KG1 (cell line): ENCODE measurements around the gene TNFRSF1A.

Source experiments
- DNase-seq: peaks from one replicate; lab custom pipeline; 2025; lab: John Stamatoyannopoulos, UW

TNFRSF1A gene

DNA sequence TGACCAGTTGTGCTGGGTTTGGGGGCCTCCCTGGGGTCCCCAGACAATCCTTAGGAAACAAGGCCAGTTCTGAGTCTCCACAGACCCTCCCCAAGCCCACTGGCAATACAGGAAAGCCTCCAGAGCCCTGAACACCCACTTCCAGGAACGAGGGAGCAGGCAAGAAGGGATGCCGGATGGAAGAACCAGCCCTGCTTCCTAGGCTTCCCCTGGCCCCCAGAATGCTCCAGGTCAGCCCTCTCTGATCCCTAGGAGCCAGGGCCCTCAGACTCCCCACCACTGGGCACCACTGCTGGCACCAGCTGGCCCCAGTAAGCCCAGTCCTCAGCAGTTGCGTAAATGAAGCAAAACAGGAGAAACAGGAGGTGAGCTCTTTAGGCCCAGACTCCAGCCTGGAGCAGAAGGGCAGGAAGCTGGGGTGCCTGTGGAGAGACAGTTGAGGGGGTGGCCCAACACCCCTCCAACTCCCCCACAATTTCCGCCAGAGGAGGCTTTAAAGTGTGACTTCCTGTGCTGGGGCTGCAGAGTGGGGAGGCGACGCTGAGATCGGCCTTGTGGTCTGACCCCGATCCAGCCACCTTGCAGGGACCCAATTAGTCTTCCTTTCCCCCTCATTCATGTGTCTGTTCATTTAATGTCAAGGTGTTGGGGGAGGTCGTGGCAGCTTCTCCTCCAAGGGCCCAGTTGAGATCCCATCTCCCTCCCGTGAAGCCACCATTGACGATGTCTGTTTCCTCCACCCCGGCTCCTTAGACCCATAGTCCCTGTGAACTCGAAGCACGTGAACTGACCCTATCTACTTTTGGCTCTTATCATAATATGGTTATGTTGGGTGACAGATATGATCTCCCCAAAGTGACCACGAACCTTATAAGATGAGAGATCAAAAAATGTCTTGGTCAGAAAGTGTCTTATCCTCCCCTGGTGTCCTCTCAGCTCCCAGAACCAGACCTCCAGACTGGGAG lies 4.7 kb downstream of the TNFRSF1A start:
- DNase-seq: peak; percentile 82

DNA sequence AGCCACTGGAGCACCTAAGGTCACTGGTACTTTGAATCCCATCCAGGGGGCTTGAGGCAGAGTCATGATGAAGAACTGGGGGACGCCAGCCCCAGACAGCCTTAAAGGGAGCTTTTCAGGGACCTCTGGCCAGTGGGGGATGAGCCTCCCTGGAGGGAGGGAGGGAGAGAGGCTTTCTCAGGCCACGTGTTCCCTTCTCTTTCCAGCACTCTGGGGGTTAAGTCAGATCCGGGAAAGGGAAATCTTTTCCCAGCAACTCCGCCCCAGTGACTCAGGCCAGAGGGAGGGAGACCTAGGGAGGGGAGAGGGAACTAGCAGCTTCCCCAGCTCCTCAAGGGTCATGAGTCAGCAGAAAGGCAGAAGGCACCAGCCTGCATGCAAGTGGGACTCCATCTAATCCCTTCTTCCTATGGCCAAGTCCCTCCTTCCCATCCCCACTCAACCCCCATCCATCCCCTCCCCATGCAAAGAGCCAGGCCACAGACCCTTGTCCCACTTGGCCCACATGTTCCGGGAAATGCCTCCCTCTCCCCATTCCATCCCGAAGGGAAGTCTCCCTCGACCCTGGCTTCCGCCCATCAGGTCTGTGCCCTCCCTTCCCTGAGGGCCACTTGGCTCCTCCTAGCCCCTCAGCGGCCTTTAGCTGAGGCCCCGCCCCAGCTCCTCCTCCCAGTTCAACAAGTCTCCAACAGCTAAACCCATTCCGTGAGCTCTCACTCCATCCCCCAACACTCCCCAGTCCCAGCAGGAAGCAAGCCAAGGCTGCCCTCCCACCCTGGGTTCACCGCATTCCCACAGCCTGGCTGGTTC lies 5.6 kb downstream of the TNFRSF1A start:
- DNase-seq: peak; percentile 43

DNA sequence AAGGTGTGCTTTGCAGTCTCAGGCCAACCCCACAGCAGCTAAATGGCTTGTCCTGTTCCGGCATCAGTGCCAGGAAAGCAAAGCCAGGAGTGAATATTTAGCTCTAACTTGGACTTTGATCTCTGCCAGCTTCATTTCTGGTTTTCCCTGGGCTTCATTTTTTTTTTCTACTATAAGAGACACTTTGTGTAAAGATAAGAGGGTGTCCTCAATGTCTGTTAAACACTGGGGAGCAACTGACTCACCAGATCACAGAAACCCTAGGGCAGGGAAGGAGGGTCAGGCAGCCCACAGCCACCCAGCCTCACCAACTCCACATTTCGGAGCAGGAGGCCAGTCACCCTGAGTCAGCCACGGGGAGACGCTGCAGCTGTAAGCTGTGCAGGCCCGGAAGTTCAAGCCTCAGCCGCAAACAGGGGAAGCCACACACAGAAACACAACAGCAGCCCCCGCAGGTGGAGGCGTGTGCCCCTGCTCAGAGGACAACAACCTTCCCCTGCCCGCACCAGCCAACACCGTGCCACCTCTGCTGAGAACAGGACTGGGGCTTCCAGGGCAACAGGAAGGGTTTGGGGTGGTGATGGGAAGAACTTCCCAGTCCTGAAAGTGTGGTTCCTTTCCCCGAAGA lies 6.3 kb downstream of the TNFRSF1A start:
- DNase-seq: peak; percentile 60

DNA sequence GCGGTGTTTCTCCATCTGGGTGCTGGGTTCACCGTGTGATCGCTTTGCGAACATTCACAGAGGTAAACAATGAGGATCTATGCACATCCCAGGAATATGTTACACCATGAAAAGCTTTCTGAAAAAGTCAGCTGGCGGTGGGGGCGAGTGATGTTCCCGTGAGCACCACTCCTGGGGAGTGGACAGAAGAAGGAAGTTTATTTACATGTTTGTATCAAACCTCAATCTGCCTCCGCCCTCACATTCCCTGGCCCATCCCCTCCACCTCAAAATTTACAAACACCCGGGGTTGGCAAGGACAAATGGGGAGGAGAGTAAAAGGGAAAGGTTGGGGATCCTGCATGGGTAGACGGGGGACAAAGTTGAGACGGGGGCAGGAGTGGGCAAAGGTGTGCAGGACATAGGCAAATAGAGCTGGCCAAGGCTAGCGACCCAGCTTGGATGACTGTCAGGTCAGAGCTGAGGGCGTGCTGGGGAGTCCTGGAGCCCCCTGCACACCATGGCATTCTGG lies 6.9 kb downstream of the TNFRSF1A start:
- DNase-seq: no peak

DNA sequence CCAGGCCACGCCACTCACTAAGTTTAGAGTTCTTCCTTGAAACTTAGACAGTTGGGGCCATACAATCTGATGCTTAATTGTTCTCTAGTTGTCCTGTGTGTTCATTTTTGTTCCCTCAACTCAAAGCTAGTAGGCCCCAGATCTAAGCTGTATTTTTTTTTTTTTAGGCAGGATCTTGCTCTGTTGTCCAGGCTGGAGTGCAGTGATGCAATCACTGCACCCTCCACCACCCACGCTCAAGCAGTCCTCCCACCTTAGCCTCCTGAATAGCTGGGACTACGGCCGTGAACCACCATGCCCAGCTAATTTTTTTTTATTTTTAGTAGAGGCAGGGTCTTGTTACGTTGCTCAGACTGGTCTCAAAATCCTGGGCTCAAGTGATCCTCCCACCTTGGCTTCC lies 7.5 kb downstream of the TNFRSF1A start:
- DNase-seq: no peak

DNA sequence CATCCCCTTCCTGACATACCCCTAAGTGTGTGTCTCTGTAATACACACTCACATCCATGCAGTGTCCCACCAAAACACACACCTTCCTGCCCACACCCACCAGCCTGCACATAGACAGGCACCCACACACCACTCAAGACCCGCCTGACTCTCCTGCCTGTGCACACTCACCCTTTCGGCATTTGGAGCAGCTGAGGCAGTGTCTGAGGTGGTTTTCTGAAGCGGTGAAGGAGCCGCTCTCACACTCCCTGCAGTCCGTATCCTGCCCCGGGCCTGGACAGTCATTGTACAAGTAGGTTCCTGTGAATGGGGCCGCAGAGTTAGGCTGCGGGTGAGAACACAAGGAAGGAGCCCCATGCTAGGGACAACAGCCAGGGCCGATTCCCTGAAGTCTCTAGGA lies 8.3 kb downstream of the TNFRSF1A start:
- no peak for DNase-seq

DNA sequence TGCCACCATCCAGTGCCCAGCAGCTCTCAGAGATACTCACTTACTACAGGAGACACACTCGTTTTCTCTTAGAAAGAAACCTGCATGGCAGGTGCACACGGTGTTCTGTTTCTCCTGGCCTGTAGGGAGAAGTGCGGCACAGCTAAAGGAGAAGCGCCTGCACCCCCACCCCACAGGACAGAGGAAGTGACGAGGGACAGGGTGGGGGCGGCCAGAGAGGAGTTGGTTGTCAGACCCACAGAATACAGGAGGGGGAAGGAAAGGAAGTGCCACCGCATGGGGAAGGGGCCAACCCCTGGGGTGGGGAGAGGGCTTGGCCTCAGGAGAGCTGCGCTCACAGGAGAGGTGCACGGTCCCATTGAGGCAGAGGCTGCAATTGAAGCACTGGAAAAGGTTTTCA lies 8.8 kb downstream of the TNFRSF1A start:
- no peak for DNase-seq

DNA sequence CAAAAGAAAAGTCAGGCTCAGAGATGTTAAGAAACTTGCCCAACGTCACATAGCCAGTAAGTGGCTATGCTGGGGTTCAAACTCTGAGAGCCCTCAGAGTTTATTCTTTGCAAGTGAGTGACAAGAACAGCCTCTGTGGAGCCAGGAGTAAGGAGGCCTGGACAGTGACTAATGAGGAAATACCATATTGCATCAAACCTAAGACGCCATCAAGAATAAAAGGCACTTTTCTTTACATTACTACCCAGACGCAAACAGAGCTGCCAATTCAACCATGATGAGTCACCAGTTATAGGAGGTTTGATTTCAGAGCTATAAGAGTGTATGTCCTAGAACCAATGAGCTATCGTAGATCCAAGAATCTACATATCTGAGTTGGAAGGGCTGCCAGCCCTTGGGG lies 9.4 kb downstream of the TNFRSF1A start:
- DNase-seq: no peak

DNA sequence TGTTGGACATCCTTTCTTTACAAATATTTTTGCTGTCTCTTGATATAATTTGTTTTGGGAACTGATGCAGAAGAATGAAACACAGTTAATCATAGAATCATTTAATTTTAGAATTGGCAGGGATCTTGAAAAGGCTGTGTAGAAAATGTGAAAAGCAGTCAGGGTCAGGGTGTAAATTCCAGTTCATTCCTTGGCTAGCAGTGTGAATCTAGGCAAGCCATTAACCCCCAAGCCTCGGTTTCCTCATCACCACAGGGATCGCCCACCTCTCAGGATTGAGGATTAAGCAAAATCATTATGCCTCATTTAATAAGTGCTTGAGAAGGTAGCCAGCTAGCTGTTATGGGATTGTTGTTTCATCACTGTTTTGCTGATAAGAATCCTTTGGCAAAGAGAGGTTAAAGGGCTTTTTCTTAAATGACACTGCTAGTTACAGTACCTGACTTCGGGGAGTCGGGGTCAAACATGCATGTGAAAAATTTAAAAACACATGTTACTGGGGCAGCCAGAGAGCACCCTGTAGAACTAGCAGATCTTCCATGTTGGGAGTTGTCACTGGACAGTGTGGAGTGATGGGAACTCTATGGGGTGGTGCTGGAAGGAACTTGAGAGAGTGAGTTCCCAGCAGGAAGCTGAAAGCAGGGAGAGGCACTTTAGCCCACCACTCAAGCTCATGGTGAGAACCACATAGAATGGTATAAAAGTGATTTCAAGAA lies 10.7 kb downstream of the TNFRSF1A start:
- DNase-seq: no peak

DNA sequence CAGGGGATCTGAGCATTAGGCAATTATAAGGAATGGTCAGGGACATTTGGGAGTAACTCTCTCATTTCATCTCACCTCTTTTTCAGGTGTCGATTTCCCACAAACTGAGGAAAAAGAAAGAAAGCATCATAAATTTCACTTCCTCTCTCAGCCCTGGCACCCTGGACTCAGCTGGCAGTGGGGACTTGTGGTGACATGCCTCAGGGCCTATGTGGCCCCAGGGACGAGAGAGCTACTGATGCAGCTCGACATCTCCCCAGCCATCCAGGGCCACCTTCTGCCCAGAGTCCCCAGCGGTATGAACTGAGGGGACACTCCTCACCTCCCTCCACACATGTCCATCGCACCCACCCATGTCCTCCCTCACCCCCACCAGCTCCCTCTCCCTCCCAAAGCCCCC lies 11.7 kb downstream of the TNFRSF1A start:
- DNase-seq: no peak

DNA sequence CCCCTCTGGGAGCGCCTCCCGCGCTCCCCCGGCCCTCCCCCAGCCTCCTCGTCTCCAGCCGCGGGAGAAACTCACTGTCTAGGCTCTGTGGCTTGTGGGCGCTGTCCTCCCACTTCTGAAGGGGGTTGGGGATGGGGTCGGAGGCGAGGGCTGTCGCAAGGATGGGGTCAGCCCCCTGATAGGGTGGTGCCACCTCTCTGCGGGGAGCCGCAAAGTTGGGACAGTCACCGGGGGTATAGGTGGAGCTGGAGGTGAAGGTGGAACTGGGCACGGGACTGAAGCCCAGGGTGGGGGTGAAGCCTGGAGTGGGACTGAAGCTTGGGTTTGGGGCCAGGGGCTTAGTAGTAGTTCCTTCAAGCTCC lies 12.2 kb downstream of the TNFRSF1A start:
- DNase-seq: no peak

DNA sequence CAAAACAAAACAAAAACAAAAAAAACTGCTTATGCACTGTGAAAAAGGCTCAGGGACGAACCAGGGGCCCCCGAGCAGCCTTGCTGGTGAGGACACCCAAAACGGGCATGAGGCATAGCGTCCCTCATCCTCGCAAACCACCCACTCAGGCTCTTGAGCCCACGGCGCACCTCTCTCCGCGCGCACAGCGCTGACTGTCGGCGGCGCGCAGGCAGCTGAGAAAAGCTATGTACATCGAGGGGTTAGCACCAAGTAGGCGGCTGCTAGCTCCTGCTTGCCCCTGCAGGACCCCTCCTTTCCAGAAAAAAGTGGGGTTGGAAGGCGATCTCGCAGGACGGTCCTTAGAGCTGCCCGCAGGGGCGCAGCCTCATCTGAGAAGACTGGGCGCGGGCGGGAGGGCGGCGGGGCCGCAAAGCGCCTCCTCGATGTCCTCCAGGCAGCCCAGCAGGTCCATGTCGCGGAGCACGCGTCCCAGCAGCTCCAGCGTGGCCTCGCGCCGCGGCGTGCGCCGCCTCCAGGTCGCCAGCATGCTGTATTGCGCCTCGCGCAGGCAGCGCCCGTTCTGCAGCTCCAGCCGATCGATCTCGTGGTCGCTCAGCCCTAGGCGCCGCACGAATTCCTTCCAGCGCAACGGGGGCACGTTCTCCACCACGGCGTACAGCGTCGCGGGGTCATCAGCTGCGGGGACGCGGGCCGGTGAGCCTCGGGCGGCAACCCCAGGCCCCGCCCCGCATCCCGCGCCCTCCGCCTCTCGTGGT lies 12.8 kb downstream of the TNFRSF1A start:
- DNase-seq: no peak

DNA sequence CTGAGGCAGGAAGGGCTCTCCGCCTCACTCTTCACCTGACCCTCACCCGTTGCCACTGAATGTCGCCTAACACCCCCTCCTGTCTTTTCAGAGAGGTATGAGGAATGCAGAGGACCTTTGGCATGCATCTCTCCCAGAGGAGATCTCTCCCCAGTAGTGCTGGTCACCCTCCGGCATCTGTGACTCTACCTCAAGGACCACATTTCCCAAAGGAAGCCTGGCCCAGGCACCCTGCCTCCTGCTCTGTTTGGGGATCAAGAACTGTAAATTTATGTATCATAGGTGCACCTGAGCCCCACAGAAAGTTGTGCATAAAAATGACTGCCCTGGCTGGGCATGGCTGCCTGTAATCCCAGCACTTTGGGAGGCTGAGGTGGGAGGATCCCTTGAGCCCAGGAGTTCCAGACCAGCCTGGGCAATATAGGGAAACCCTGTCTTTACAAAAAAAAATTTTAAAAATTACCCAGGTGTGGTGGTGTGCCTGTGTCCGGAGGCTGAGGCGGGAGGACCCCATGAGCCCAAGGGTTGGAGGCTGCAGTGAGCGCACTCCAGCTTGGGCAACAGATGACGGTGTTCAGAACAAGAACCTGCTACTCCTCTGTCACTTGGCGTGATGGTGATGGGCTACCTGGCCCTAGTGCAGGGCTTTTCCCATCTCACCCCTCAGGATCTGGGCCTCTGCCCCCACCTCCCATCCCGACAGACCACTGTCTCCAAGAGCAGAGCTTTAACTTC lies 13.7 kb downstream of the TNFRSF1A start:
- DNase-seq: no peak

DNA sequence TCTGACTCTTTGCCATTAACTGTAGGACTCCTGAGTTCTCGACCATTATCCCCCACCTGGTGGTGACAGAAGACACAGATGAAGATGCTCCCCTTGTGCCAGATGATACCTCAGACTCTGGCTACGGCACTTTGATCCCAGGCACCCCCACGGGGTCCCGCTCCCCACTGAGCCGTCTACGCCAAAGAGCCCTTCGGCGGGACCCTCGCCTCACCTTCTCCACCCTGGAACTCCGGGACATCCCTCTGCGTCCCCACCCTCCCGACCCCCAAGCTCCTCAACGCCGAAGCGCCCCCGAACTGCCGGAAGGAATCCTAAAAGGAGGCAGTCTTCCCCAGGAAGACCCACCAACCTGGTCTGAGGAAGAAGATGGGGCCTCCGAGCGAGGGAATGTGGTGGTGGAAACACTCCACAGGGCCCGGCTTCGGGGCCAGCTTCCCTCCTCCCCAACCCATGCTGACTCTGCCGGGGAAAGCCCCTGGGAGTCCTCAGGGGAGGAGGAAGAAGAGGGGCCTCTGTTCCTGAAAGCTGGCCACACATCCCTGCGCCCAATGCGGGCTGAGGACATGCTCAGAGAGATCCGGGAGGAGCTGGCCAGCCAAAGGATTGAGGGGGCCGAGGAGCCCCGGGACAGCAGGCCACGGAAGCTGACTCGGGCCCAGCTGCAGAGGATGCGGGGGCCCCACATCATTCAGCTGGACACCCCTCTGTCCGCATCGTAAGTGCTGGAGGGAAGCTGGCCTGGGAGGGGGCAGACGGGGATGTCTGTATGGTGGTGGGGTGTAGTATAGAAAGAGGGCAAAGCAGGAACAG lies 14.4 kb downstream of the TNFRSF1A start:
- DNase-seq: no peak

DNA sequence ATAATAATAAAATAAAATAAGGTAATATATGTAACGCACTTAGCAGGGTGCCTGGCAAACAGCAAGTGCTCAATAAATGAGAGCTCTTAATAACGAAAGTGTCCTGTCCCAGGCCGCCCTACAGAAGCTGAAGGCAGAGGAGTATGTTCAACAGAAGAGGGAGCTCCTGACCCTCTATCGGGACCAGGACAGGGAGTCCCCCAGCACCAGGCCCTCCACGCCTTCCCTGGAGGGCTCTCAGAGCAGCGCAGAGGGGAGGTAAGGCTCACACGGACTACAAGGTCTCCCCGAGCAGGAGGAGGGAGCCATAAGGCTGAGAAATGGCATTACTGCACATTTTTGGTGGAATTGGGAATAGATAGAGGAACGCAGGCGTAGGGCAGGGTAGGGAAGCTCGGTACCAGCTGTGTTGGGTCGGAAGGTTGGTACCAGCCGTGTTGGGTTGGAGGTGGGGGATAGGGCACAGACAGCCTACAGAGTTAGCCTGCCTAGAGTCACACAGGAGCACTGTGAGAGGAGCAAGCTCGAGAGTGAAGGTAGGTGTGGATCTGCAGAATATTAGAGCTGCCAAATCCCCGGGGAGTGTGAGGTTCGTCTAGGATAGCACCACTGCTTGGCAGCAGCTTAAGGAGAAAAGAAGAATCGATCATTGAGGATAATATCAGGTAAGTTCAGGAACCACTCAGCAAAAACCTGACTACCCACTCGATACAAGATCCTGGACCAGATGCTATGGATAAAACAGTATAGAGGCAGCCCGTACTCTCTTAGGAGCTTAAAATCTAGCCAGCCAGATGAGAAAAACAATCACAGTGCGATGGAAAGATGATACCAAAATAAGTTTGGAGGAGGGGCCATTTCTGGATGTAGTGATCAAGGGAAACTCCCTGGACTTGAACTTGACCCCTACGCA lies 15.3 kb downstream of the TNFRSF1A start:
- DNase-seq: no peak

DNA sequence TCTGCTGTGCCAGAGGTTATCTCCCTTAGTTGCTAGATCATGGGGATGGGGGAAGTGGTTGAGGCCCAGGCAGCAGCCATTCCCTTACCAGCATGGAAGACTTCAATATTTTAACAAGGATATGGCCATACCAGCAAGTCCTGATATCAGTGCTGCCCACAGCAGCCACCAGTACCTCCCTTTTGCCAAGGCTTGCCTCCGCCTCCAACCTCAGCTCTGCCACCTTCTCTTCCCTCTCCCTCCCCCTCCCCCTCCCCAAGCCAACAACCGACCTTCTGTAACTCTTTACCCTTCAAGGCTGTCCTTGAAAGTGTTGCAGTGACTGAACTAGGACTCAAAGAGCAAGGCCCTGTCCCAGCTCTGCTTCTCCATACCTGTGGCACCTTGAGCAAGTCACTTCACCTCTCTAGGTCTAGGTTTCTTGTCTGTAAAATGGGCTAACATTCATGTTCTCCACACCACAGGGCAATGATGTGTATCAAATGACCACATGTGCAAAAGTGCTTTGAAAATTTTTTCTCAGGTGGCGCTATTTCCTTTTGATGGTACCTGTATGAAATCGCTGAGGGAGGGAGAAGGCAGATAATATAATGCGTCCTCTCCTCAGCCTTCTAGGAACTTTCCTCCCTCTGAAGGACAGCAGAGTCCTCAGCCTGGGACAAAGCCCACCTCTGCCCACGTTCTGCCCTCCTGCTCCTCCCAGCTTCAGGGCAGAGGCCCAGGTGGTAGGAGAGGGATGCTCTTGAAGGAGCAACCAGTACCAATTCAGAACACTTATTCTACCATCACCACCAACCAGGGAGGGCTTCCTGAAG lies 16.7 kb downstream of the TNFRSF1A start:
- DNase-seq: no peak

DNA sequence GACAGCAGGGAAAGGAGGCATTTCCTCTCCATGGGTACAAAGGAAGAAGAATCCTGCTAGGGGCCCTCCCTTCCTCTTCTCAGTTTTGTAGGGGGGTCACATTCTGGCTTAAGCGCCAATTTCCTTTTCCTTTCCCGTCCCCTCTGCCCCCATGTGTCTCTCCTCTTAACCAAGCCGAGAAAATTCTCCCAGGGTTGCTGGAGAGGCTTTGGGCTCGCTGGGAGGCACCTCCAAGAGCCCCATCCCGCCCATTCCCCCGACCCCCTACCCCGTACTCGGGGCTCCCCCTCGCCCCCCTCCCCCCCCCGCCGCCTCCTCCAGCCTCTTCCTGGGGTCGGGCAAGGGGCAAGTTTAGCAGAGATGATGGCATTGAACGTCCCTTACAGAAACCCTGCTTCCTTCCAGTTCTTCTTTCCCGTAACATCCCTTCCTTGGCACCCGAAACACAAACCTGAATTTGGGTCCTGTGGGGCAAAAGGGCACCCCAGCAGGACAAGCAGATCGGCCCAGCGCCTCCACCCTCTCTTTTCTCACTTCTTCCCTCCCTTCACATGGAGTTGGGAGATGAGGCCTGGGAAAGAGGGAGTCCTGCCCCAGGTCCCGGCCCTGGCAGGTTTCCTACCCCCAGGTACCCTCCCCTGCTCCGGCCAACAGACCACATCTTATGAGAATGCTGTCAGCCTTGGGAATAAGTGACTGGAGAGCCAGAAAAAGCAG lies 17.7 kb downstream of the TNFRSF1A start:
- no peak for DNase-seq
